ENCODE results near the gene GAL3ST1.

DNA sequence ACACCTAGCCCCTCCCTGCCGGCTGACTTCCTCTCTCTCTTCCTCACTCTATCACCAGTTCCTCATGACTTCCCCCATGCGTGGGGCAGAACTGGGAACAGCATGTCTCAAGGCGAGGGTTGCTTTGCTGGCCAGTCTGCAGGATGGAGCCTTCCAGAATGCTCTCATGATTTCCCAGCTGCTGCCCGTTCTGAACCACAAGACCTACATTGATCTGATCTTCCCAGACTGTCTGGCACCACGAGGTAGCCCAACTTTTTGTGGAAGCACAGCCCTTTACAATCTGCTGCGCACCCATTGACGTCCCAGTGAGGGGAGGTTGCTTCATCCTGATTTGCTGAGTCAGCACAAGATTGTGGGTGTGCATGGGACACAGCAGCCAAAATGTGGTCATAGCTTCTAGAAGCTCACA, 41.1 kb upstream of the GAL3ST1 start:
- TF ChIP-seq, protein P1, sequence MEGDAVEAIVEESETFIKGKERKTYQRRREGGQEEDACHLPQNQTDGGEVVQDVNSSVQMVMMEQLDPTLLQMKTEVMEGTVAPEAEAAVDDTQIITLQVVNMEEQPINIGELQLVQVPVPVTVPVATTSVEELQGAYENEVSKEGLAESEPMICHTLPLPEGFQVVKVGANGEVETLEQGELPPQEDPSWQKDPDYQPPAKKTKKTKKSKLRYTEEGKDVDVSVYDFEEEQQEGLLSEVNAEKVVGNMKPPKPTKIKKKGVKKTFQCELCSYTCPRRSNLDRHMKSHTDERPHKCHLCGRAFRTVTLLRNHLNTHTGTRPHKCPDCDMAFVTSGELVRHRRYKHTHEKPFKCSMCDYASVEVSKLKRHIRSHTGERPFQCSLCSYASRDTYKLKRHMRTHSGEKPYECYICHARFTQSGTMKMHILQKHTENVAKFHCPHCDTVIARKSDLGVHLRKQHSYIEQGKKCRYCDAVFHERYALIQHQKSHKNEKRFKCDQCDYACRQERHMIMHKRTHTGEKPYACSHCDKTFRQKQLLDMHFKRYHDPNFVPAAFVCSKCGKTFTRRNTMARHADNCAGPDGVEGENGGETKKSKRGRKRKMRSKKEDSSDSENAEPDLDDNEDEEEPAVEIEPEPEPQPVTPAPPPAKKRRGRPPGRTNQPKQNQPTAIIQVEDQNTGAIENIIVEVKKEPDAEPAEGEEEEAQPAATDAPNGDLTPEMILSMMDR (IDR thresholded peaks at IDR 0.05; ENCODE audit: low read depth, low read length, poor library complexity, severe bottlenecking), result no peak
- no peak for TF ChIP-seq EZH2phosphoT487 (IDR thresholded peaks at IDR 0.05; ENCODE audit: borderline replicate concordance, low read length)
